Natural killer cell treated with Interleukin-12 subunit alpha and Interleukin-12 subunit beta and Interleukin-15 and Interleukin-18, amount 100 ng/mL, for 72 hours (primary cell): Measurements from ENCODE around the gene DNAJA4. TPM values are rescaled to one million over a fixed set of nuclear protein-coding genes. Genes with fewer than 3 reads are reported as not detected.

Experiments used
- ATAC-seq, 2 donors: fragments of 150-1000 bp; cut with Tn5 transposase in 1 of 2; sonication (Bioruptor Pico), chemical (Tn5 transposase) in 1 of 2; 2 replicates each; pipeline ENCODE4 v1.10.0; 2021
- DNase-seq: peaks from one replicate; pipeline ENCODE4 v3.0.0; 2022; ENCODE audit warnings: low spot score
- H3K27ac Mint-ChIP-seq, 2 donors: 1 replicate in 1 of 2; 2 replicates in 1 of 2; pipeline ENCODE4 v1.8.0; 2022; ENCODE audit warnings: mixed read lengths in 2 of 2, mild to moderate bottlenecking in 1 of 2, moderate library complexity in 1 of 2
- H3K27me3 Mint-ChIP-seq, 2 donors: 1 replicate in 1 of 2; 2 replicates in 1 of 2; pipeline ENCODE4 v1.8.0; 2022; ENCODE audit warnings: mixed read lengths in 2 of 2
- H3K36me3 Mint-ChIP-seq: one replicate; pipeline ENCODE4 v1.8.0; 2022; ENCODE audit warnings: mixed read lengths
- H3K4me1 Mint-ChIP-seq, 2 donors: 1 replicate in 1 of 2; 2 replicates in 1 of 2; pipeline ENCODE4 v1.8.0; 2022; ENCODE audit warnings: low read depth in 2 of 2, mixed read lengths in 2 of 2, mild to moderate bottlenecking in 1 of 2
- H3K4me3 Mint-ChIP-seq: one replicate; pipeline ENCODE4 v1.8.0; 2022; ENCODE audit warnings: mixed read lengths
- H3K9me3 Mint-ChIP-seq: 2 replicates; pipeline ENCODE4 v1.8.0; 2022; ENCODE audit warnings: mixed read lengths
- total RNA-seq, 2 donors: library from RNA; stranded (reverse); gene quantifications; one replicate each; pipeline ENCODE4 v1.2.3, GENCODE V29; 2022

The DNAJA4 gene
- total RNA-seq, 2 donors from 2014 or later, result 35.2 to 50.4 TPM

DNA sequence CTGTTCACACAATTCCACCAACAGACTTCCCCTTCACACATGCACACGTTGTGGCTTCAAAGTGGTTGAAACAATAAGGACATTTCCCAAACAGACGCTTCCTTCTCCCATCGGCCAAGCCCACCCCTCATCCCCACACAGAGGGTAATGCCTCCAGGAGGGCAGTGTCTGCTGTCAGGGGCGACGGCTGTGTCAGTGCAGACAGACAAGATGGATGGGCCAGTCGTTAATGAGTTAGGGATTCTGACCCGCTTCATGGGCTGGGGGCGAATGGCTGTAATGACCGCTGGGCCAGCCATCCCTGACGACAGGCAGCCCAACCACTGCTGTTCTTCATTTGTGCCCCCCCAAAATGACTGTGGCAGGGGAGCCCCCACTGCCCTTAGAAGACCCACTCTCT is 55.2 kb downstream of the DNAJA4 start:
- Mint-ChIP-seq H3K4me1 (no peaks in the 10 kb centered on the region), H3K36me3 (no peaks in the 10 kb centered on the region), H3K27ac (no peak overlapping the region), H3K27me3 (peaks cover 0 to 5% of the 10 kb centered on the region in 2 donors), H3K9me3 (no peaks in the 10 kb centered on the region), H3K4me3 (no peak overlapping the region)
- no peak for ATAC-seq
- DNase-seq, result no peak

DNA sequence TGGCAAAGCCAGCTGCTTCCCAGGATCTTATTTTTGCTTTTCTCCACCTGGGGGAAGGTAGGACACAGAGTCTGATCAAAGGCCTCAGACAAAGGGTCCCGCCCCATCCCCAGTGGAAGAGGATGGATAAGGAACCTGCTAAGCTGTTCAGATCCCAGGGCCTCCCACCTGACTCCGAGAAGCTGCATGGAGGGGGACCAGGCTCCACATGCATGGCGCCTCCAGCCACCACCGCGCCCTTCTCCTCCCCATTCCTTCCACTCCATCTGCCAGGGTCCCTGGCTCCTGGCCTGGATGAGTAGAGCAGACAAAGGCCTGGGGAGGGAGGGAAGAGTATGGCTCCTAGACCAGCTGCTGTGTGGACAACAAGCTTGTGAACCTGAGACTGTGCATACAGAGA is 55.8 kb downstream of the DNAJA4 start:
- Mint-ChIP-seq H3K27me3 (peaks cover 0 to 5% of the 10 kb centered on the region in 2 donors), H3K36me3 (no peaks in the 10 kb centered on the region), H3K4me1 (no peaks in the 10 kb centered on the region), H3K4me3 (no peak overlapping the region), H3K9me3 (no peaks in the 10 kb centered on the region), H3K27ac (no peak overlapping the region)
- DNase-seq, result no peak
- no peak for ATAC-seq

DNA sequence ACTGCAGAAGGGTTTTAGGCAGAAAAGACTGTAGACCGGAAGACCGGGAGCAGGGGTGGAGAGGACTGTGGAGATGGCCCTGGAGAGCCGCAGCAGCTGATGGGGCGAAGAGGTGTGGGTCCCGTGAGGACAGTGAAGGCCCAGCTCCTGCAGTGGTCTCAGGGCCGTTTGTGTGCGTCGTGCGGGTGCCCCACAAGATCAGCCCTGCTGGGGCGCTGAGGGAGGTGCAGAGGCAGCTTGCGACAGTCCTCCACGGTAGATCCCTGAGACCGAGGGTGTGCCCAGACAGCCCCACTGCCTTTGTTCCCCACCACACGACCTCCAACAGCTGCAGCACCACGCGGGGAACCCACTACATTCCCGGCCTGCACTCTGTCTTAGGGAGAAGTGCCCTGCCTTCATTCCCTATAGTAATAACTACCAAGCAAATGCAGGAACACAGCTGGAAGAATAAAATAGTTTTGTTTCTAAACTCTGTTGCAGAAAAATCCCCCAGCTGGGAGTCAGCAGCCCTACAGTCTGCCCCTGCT is 56.7 kb downstream of the DNAJA4 start:
- H3K4me1 Mint-ChIP-seq, result no peaks in the 10 kb centered on the region
- H3K27me3 Mint-ChIP-seq, result peaks cover 0 to 5% of the 10 kb centered on the region in 2 donors
- DNase-seq (no peak), ATAC-seq (no peak)
- H3K9me3 Mint-ChIP-seq, result no peaks in the 10 kb centered on the region
- no peak overlapping the region for H3K27ac Mint-ChIP-seq
- no peaks in the 10 kb centered on the region for H3K36me3 Mint-ChIP-seq
- no peak overlapping the region for H3K4me3 Mint-ChIP-seq

DNA sequence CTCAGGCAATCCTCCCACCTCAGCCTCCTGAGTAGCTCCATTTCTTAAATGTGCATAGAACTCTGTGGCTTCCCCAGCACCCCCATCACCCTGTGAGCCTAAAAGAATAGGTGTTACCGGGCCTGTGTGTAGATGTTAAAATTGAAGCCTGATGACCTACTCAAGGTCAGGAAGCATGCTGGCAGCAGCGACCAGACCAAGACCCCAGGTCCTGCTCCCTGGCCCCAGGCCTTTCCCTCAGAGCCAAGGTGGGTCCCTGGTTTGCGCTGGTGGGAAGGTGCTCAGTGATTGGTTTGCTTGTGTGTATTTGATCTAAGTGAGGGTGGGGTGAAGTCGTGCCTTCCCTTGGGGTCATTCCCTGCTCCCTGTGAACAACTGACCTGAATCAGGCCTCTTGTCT is 57.4 kb downstream of the DNAJA4 start:
- Mint-ChIP-seq H3K27me3 (peaks cover 0 to 5% of the 10 kb centered on the region in 2 donors), H3K4me1 (no peaks in the 10 kb centered on the region), H3K36me3 (no peaks in the 10 kb centered on the region), H3K9me3 (no peaks in the 10 kb centered on the region), H3K4me3 (no peak overlapping the region), H3K27ac (no peak overlapping the region)
- DNase-seq (no peak), ATAC-seq (no peak)

DNA sequence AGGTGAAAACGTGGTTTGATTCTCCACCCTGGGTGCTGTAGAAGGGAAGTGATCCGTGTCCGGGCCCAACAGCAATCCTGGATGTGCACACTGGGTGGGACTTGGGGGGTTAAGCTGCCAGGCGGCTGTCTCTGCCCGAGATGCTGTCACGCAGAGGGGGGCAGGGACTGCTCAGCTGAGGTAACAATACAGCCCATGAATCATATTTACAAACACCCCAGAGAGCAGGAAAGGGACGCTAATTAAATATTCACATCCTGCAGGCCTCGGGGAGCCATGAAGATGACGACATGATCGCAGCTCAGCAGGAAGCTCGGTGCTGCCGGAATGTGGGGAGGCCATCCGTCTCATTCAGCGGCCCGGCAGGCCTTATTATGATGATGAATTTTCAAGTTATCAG is 57.9 kb downstream of the DNAJA4 start:
- no peak for ATAC-seq
- Mint-ChIP-seq H3K27me3 (peaks cover 0 to 6% of the 10 kb centered on the region in 2 donors), H3K36me3 (no peaks in the 10 kb centered on the region), H3K4me1 (no peaks in the 10 kb centered on the region), H3K9me3 (no peaks in the 10 kb centered on the region), H3K27ac (no peak overlapping the region), H3K4me3 (no peak overlapping the region)
- DNase-seq, result no peak

DNA sequence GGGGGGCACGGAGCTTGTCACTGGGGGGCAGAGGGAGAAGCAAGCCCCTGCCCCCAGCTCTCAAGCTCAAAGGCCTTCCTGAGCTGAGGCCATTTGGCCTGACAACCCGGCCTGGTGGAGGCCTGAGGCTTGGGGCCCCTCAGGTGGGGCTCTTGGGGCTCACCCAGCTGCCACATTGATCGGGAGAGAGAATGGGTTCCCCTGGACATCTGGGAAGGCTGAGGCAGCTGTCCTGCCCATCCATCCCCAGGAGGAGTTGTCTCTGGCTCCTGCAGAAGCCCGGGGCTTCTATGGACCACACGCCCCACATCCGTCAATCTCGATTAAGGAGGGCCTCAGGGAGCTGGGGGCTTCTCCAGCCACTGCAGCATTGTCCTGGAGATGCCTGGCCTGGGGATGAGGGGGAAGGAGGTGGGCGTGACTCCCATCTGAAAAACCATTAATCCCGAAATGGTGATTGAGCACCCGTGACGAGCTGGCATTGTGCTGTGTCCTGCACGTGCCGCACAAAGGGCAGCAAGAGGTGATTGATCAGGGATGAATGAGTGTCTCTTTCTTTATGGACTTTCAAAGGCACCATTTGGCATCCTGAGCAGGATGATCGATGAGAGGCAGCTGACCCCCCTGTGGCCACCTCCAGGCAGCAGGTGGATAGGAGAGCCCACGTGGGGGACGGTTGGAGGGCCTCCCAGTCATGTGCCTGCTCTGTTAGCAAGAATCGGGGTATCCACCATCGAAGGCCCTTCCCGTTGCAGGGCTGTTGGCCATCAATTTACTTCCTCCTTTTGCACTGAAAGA is 58.6 kb downstream of the DNAJA4 start:
- H3K4me1 Mint-ChIP-seq, result no peaks in the 10 kb centered on the region
- H3K27me3 Mint-ChIP-seq, result peaks cover 0 to 6% of the 10 kb centered on the region in 2 donors
- no peaks in the 10 kb centered on the region for H3K36me3 Mint-ChIP-seq
- no peak for DNase-seq
- H3K9me3 Mint-ChIP-seq, result no peaks in the 10 kb centered on the region
- no peak for ATAC-seq
- no peak overlapping the region for H3K27ac Mint-ChIP-seq
- no peak overlapping the region for H3K4me3 Mint-ChIP-seq

DNA sequence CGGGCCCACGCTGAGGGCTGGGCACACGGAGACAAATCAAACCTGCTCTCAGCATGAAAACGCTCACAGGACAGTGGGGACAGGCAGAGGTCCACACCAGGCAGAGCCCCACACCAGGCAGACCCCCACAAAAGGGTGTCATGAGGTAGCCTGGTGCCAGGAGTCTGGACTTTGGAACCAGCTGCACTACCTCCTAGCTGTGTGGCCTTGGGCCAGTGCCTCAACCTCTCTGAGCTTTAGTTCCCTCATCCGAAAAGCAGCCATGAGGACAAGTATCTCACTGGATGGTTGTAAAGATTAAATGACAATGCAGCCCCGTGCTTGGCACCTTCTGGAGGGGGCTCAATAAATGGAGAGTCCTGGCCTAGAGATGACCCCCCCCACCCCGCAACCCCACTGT is 59.3 kb downstream of the DNAJA4 start:
- Mint-ChIP-seq H3K36me3 (no peaks in the 10 kb centered on the region), H3K9me3 (no peaks in the 10 kb centered on the region), H3K27me3 (peaks cover 0 to 6% of the 10 kb centered on the region in 2 donors), H3K4me1 (no peaks in the 10 kb centered on the region), H3K4me3 (no peak overlapping the region), H3K27ac (no peak overlapping the region)
- DNase-seq (no peak), ATAC-seq (no peak)

DNA sequence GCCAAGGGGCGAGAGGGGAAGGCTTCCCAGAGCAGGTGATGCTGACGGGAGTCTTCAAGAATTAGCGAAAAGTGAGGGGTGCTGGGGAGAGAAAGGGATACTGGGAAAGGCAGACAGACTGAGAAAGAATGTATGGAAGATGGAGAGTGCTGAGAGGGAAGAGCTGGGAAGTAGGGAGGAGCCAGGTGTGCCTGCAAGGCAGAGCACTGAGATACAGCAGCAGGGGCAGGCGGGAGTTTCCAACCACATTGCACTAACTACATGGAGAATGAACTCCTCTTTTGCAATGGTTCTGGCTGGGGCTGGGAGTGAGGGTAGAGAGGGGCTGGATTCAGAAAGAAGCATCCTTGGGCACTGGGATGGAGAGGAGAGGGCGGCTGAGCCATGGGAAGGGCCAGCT is 59.8 kb downstream of the DNAJA4 start:
- Mint-ChIP-seq H3K27ac (no peak overlapping the region), H3K9me3 (no peaks in the 10 kb centered on the region), H3K27me3 (peaks cover 0 to 6% of the 10 kb centered on the region in 2 donors), H3K4me3 (no peak overlapping the region), H3K36me3 (no peaks in the 10 kb centered on the region), H3K4me1 (no peaks in the 10 kb centered on the region)
- DNase-seq, result no peak
- no peak for ATAC-seq

DNA sequence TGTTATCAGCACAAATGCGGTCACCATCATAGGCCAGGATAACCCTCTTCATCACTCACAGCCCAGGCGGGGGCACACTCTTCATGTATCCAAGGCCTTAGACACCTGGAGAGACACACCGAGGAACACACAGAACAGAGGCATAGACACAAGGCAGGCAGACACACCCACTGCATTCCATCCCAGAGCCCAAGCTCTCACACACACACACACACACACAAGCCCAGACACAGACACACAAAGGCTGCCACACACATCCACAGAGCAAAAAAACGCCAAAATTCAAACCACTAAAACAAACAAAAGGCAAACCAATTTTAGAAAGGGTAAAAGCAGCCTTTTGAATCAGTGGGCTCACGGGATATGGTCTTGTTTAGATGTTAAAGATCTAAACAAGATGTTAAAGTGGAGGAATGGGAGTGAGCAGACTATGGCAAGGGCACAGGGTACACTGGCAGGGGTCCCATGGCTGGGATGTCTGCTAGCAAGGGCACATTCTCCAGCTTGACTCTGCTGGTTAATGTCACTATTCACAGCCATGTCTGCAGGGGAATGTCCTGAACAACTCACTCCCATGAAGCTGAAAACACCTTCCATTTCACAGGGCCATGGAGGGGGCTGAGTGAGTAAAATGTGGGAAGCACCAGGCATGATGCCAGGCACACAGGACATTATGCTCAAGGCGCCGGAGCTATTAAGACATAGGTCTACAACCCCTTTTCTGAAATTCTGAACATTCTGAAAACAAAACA is 60.9 kb downstream of the DNAJA4 start:
- Mint-ChIP-seq H3K9me3 (no peaks in the 10 kb centered on the region), H3K36me3 (no peaks in the 10 kb centered on the region), H3K4me1 (no peaks in the 10 kb centered on the region), H3K27me3 (peaks cover 0 to 10% of the 10 kb centered on the region in 2 donors), H3K4me3 (no peak overlapping the region), H3K27ac (no peak overlapping the region)
- ATAC-seq, result no peak
- no peak for DNase-seq

DNA sequence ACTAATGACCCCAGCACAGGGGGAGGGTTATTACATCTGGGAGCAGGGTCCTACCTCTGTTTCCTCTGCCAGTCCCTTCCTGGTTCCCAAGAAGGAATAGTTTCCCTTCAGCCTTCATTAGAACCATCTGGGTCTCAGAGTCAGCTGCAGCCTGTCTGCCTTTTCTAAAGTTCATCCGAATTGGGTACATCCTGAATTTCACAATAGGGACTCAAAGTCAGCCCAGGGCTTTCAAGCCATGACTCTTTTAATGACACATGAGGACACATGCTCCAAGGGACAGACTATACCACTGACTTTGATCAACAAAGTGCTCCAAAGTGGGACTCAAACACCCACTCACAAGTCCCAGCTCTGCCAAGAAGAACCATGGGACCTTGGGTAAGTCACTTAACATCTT is 63.1 kb downstream of the DNAJA4 start:
- no peak for ATAC-seq
- no peaks in the 10 kb centered on the region for H3K4me1 Mint-ChIP-seq

DNA sequence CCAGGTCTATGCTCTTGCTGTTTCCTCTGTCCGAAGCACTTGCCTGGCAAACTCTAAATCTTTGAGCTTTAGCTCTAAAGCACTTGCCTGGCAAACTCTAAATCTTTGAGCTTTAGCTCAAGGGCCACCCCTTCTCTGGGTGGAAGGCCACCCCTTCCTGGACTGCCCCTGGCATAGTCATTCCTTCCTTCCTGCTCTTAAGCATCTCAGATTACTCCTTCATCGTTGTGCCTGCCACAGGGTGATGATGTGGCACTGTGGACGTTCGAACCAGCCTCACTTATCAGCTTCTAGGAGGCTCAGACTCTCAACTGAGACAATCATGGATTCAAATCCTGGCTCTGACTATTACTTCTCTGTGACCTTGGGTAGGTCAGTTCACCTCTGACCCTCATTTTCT is 65.3 kb downstream of the DNAJA4 start:
- no peak for DNase-seq
- Mint-ChIP-seq H3K4me3 (no peak overlapping the region), H3K27me3 (peaks cover 0 to 7% of the 10 kb centered on the region in 2 donors), H3K27ac (no peak overlapping the region), H3K4me1 (no peaks in the 10 kb centered on the region), H3K36me3 (no peaks in the 10 kb centered on the region), H3K9me3 (no peaks in the 10 kb centered on the region)
- ATAC-seq, result peak in 1 of 2 donors; percentile 58

More for the DNA sequence above, 63.1 kb downstream of the DNAJA4 start:
- no peaks in the 10 kb centered on the region for H3K9me3 Mint-ChIP-seq
- peaks cover 0 to 10% of the 10 kb centered on the region in 2 donors for H3K27me3 Mint-ChIP-seq
- no peaks in the 10 kb centered on the region for H3K36me3 Mint-ChIP-seq
- H3K4me3 Mint-ChIP-seq, result no peak overlapping the region
- no peak overlapping the region for H3K27ac Mint-ChIP-seq
- DNase-seq, result no peak

Other genes starting within 250 kb of the DNAJA4 start
- 10 to 100 TPM; 54.1 to 97.0 TPM for gene TBC1D2B, start 186.9 kb upstream of the DNAJA4 start, total RNA-seq
- not detected for gene SH2D7, start 172.0 kb upstream of the DNAJA4 start, total RNA-seq
- gene CIB2, start 133.1 kb upstream of the DNAJA4 start, total RNA-seq, result 1 to 10 TPM in 1 of 2 donors, under 1 TPM in 1; 0.67 to 1.8 TPM
- 100 to 1,000 TPM; 135 to 169 TPM for gene IDH3A, start 115.2 kb upstream of the DNAJA4 start, total RNA-seq
- gene ACSBG1, start 30.0 kb upstream of the DNAJA4 start, total RNA-seq, result under 1 TPM in 1 of 2 donors, not detected in 1; 0.31 TPM
- 10 to 100 TPM; 40.7 to 50.0 TPM for gene SKIC8, start 35.0 kb downstream of the DNAJA4 start, total RNA-seq
- not detected for gene CRABP1, start 75.8 kb downstream of the DNAJA4 start, total RNA-seq
- gene IREB2, start 173.7 kb downstream of the DNAJA4 start, total RNA-seq, result 10 to 100 TPM; 79.0 to 92.8 TPM
- under 1 TPM; 0.50 to 0.56 TPM for gene HYKK, start 243.0 kb downstream of the DNAJA4 start, total RNA-seq